Right atrium auricular region (tissue), 2 donors: Measurements from ENCODE around the gene ANKRD23. TPM values are rescaled to one million over a fixed set of nuclear protein-coding genes. Genes with fewer than 3 reads are reported as not detected.

Source experiments
- DNase-seq: peaks from one replicate; pipeline ENCODE4 v3.0.0-alpha.2; 2019; ENCODE audit warnings: low spot score
- H3K27ac ChIP-seq, 2 donors: fragments of 200-600 bp; sonication (generic); 1 replicate in 1 of 2; 2 replicates in 1 of 2; pipeline ENCODE4 v1.5.1; 2016 to 2019
- H3K27me3 ChIP-seq, 2 donors: fragments of 200-600 bp; sonication (generic); one replicate each; pipeline versions ENCODE4 v1.5.1 to v1.6.0; 2017 to 2019
- H3K36me3 ChIP-seq: fragments of 200-600 bp; sonication (generic); one replicate; pipeline ENCODE4 v1.5.1; 2016
- H3K4me1 ChIP-seq, 2 donors: fragments of 200-600 bp; sonication (generic); one replicate each; pipeline versions ENCODE4 v1.5.1 to v1.6.0; 2017 to 2019
- H3K4me3 ChIP-seq, 2 donors: fragments of 200-600 bp; sonication (generic); 1 replicate in 1 of 2; 2 replicates in 1 of 2; pipeline ENCODE4 v1.5.1; 2017 to 2019; ENCODE audit warnings: mild to moderate bottlenecking in 1 of 2, moderate library complexity in 1 of 2
- H3K9me3 ChIP-seq, 2 donors: fragments of 200-600 bp; sonication (generic); one replicate each; pipeline ENCODE4 v1.5.1; 2019
- CTCF ChIP-seq, 2 donors: fragments of 200-600 bp; sonication (generic); IDR thresholded peaks; one replicate each; pipeline ENCODE4 v1.5.1; 2019; ENCODE audit warnings: antibody characterized with exemption in 2 of 2
- total RNA-seq, 2 donors: library from RNA; depleted of rRNA; stranded (reverse); fragments of >200 nt; gene quantifications; one replicate each; pipeline ENCODE4 v1.1.0, GENCODE V29; 2016

Gene ANKRD23
- total RNA-seq, 2 donors from 2014 or later, result 9.3 to 23.0 TPM

GRCh38 chr2:96869822-96870625 lies 26.2 kb upstream of the ANKRD23 start, which contains the start of gene SEMA4C:
TSS of gene SEMA4C (minus strand) at chr2:96870080. CDS start at chr2:96867886, 2,194 bp downstream.
- DNase-seq, result no peak
- no peaks in the 10 kb centered on the region for H3K9me3 ChIP-seq
- H3K36me3 ChIP-seq, result peaks cover 19% of the 10 kb centered on the region
- peak within 1 kb of the TSS; percentile 91 to 98 for H3K4me3 ChIP-seq
- H3K27me3 ChIP-seq, result no peaks in the 10 kb centered on the region
- H3K27ac ChIP-seq, result peak within 1 kb of the TSS; percentile 98
- TF ChIP-seq CTCF (IDR thresholded peaks at IDR 0.05), result no peak
- H3K4me1 ChIP-seq, result peaks cover 0 to 73% of the 10 kb centered on the region in 2 donors

GRCh38 chr2:96869281-96869821 lies 25.5 kb upstream of the ANKRD23 start:
- Histone ChIP-seq H3K27ac (peak overlapping the region; percentile 98), H3K36me3 (peaks cover 26% of the 10 kb centered on the region), H3K4me3 (peak overlapping the region; percentile 91 to 98), H3K9me3 (no peaks in the 10 kb centered on the region), H3K27me3 (no peaks in the 10 kb centered on the region), H3K4me1 (peaks cover 0 to 73% of the 10 kb centered on the region in 2 donors)
- DNase-seq, result peak; percentile 84
- peak in 1 of 2 donors; percentile 47 for TF ChIP-seq CTCF (IDR thresholded peaks at IDR 0.05)

- H3K27ac ChIP-seq, result peak overlapping the region; percentile 98
- DNase-seq, result peak; percentile 92
- H3K27me3 ChIP-seq, result no peaks in the 10 kb centered on the region
- no peaks in the 10 kb centered on the region for H3K9me3 ChIP-seq
- H3K4me3 ChIP-seq, result peak overlapping the region; percentile 91 to 98
- peaks cover 32% of the 10 kb centered on the region for H3K36me3 ChIP-seq
- TF ChIP-seq CTCF (IDR thresholded peaks at IDR 0.05), result peak; percentile 84 to 88
- H3K4me1 ChIP-seq, result peaks cover 0 to 71% of the 10 kb centered on the region in 2 donors
Observed at GRCh38 chr2:96868555-96869280, 24.9 kb upstream of the ANKRD23 start.

GRCh38 chr2:96867756-96868554 lies 24.1 kb upstream of the ANKRD23 start:
- Histone ChIP-seq H3K4me3 (peak overlapping the region; percentile 91 to 98), H3K4me1 (peaks cover 0 to 64% of the 10 kb centered on the region in 2 donors), H3K27ac (peak overlapping the region; percentile 98), H3K36me3 (peaks cover 40% of the 10 kb centered on the region), H3K27me3 (no peaks in the 10 kb centered on the region), H3K9me3 (no peaks in the 10 kb centered on the region)
- no peak for DNase-seq
- no peak for TF ChIP-seq CTCF (IDR thresholded peaks at IDR 0.05)
